GM18502 (cell line): ENCODE data around the gene LARGE2.

Source experiments
- ATAC-seq: cut with Tn5 transposase; IDR thresholded peaks from one replicate; pipeline ENCODE4 v1.9.1; 2021; ENCODE audit warnings: mild to moderate bottlenecking; ENCODE audit not compliant: unreplicated experiment, poor library complexity

Gene LARGE2

DNA sequence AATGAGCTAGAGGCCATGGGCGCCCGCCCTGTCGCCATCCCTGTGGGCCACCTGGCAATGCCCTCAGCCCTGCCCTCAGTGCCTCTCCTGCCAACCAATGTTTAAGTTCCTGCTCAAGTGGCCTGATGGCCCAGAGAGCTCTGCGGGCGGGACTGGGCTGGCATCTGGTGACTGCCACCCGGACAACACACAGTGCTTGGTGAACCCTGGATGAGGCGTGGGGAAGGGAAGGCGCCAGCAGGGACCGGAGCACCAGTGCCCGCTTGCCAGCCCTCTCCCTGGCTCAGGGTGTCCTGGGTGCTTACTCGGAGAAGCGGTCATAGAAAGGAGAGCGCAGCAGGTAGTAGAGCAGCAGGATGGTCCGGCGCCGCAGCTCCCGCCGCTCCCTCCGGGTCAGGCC, 8.9 kb upstream of the LARGE2 start:
- ATAC-seq = no peak

DNA sequence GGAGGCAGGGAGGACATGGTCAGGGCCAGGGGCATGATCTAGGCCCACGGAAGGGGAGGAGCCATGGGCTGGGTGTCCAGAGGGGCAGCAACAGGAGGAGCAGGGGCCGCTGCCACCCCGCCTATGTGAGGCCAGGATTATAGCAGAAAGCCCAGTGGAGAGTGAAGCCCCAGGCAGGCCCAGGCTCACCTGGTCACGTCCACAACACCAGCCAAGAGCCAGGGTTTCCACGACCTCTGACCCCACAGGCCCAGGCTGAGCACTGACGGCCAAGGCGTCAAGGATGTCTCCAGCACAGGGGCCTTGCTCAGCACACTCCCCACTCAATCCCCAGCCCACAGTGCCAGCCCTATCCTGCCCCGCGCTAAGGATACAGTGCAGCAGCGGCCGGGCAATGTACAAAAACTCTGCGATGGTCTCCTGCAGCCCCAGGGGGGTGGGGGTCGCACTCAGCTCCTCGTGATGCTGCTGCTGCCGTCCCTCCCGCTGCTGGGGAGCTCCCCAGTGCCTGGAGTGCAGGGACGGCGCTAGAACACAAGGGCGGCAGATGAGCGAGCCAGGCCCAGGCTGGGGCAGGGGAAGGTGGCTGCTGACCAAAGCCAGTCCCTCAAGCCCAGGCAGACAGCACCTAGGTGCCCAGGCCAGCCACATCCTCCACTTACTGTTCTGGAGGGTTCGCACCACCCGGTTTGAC, 8.4 kb upstream of the LARGE2 start:
- ATAC-seq = no peak

GRCh38 chr11:45915446-45915845, 7.0 kb upstream of the LARGE2 start:
- no peak for ATAC-seq

GRCh38 chr11:45917286-45917622, 5.2 kb upstream of the LARGE2 start:
- ATAC-seq = no peak

- peak; percentile 93 for ATAC-seq
These were observed 4.7 kb upstream of the LARGE2 start, which contains the start of gene PEX16 for GRCh38 chr11:45917623-45918330. Gene PEX16 (minus strand): TSS chr11:45917877. CDS start chr11:45917811, 66 bp downstream.

DNA sequence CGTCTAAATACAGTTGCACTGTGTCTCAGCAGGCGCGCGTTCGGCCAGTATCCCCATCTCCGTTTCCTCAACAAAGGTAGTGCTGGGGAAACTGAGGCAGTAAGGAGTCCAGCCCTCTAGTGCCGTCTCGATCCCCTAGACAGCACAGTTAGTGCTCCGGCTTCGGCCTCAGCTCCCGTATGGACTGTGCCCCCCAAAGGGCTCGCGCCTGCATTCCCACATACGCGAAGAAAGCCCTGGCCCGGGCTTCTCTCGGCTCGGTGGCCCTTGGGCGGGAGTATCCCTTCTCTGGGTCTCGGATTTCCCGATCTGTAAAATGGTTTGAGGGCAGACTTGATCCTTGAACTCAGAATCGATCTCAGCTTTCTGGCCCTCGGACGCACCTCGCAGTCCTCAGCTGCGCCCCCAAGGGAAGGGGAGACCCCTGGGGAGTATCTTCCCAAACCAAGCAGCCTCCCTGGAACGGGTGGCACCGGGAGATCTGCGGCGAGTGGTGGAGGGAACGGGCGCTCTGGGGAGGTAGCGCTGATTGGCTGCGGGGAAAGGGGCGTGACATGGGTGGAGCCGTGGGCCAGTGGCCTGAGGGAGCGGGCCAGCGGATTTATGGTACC, 4.0 kb upstream of the LARGE2 start:
- ATAC-seq = peak; percentile 41

GRCh38 chr11:45918962-45919675, 3.3 kb upstream of the LARGE2 start:
- no peak for ATAC-seq

DNA sequence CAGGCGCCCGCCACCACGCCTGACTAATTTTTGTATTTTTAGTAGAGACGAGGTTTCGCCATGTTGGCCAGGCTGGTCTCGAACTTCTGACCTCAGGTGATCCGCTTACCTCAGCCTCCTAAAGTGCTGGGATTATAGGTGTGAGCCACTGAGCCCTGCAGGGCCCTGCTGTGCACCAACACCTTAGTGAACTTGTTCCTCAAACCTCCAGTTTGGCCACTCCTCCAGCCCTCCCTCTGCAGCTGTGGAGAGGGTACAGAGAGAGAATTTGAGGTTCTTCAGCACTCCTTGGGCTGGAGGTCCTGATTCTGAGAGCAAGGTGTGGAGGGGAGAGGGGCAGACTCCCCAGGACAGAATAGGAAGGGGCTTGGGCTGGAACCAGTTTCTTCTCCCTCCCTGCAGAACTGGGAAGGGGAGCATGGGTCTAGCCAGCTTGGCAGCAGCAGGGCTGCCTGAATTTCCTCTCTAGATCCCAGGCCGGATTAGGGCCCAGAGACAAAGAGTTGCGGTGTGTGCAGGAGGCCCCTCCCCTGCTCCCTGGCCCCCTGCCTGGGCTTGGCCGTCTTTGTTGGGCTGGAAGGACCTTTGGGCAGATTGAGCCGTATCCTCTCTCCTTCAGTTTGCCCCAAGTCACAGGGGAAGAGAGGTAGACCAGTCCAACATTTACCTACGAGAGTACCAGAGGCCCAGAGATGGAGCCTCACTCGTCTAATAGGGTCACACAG, 2.5 kb upstream of the LARGE2 start:
- no peak for ATAC-seq

- ATAC-seq = no peak
These were observed 1.7 kb upstream of the LARGE2 start for GRCh38 chr11:45920531-45921477.

DNA sequence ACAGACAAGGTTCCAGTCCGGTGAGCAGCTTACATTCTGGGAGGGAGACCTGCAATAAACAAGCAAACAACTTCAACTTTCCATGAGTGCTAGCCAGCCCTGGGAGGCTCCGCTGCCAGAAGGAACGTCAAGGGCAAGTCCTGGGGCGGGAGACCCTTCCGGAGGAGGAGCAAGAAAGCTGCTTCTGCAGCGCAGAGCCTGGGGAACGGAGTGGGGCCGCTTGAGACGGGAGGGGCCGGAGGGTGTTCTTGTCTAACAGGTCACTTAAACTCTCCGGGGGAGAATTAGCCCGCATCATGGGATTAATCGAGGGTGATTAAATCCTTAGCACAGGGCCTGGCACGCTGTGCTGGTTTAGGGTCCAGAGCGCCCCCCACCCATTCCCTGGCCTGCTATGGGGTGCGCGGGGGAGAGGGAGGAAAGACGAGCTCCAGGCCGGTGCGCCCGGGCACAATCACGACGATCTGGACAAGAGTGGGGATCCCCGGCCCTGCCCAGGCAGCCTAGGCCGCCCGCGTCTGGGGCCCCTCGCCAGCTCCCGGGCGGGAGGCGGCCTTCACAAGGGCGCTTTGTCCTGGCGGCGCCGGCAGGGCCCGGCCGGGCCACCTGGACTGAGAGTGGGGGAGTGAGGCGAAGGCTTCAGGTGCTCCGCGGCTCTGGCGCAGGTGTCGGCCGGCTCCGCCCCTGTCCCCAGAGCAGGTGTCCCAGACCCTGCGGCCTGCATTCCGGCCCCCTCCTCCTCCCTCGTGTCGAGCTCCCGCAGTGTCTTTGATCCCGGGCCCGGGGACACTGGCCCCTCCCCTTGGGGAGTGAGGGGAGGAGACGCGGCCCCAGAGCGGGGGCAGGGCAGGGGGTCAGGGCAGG, 663 bp upstream of the LARGE2 start:
- ATAC-seq = no peak

DNA sequence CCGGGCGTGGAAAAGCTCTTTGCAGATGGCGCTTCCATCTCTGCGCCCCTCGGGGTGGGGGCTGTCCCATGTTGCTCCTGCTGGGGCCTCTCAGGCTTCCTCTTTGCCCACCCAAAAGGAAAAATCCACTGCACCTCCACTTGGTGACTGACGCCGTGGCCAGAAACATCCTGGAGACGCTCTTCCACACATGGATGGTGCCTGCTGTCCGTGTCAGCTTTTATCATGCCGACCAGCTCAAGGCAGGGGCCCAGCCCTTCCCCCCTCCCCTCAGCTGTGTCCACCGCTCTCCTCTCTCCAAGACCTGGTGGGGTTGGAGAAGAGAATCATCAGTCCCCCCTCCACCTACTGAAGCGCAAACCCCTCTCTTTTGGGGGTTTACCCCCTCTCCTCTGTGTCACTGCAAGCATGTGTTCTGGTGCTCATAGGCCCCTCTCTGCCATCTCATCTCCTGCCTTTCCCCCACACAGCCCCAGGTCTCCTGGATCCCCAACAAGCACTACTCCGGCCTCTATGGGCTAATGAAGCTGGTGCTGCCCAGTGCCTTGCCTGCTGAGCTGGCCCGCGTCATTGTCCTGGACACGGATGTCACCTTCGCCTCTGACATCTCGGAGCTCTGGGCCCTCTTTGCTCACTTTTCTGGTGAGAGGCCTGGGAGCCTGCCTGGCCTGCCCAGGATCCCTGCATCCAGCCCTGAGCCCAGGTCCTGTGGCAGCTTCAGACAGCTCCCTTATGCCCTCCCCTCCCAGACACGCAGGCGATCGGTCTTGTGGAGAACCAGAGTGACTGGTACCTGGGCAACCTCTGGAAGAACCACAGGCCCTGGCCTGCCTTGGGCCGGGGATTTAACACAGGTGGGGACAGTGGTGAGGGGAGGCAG, 1.8 kb downstream of the LARGE2 start:
- ATAC-seq = no peak

DNA sequence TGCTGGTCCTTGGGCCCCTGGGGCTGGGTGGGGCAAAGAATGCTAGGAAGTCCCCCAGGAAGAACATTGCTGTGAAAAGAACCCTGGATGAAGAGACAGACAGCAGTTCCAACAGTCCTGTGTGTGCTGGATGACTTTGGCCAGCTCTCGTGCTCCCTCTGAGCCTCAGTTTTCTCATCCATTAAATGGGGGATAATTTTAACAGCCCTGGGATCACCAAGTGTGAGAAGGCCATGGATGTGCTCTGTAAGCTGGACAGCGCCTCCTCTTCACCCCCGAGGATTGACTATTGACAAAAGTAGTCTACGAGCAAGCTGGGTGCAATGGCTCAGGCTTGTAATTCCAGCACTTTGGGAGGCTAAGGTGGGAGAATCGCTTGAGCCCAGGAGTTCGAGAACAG, 2.5 kb downstream of the LARGE2 start:
- ATAC-seq = no peak

- no peak for ATAC-seq
These were observed 3.1 kb downstream of the LARGE2 start for GRCh38 chr11:45925550-45925949.

GRCh38 chr11:45926001-45926401, 3.5 kb downstream of the LARGE2 start:
- ATAC-seq = no peak

- no peak for ATAC-seq
These were observed 4.3 kb downstream of the LARGE2 start for GRCh38 chr11:45926536-45927331.

DNA sequence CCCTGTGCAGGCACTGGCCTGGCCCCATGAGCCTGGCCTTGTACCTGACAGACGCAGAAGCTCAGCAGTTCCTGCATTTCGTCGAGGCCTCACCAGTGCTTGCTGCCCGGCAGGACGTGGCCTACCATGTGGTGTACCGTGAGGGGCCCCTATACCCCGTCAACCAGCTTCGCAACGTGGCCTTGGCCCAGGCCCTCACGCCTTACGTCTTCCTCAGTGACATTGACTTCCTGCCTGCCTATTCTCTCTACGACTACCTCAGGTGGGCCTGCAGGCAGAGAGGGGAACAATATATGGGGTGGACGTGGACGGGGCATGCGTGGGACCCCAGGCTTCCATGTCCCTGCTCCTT, 4.9 kb downstream of the LARGE2 start:
- no peak for ATAC-seq
